ENCODE data around the gene TNFSF10.
"Not testable (repeated sequence)": the region's sequence is repeated elsewhere in the genome, so short reads cannot be mapped to it uniquely, and the experiment has no call there.

The TNFSF10 gene

GRCh38 chr3:172522871-172523818, at the start of gene TNFSF10:
TNFSF10 (minus strand) TSS chr3:172523430; CDS start chr3:172523384, 46 bp downstream.
- Histone ChIP-seq H3K79me2 (ENCODE audit: low read length) (no peaks in the 10 kb centered on the region), H3K9ac (ENCODE audit: low read length) (peak within 1 kb of the TSS; percentile 40; the same call in 1 of the 2 replicates), H3K27ac (ENCODE audit: low read length) (peak within 1 kb of the TSS; percentile 44), H3K4me3 (ENCODE audit: low read length) (peak within 1 kb of the TSS; percentile 74), H2AFZ (ENCODE audit: low read depth, low read length) (peak within 1 kb of the TSS; percentile 93), H3K9me3 (ENCODE audit: insufficient read depth, low read length) (no peaks in the 10 kb centered on the region), H3K4me2 (ENCODE audit: low read length) (peak within 1 kb of the TSS; percentile 87), H3K36me3 (replicated peaks; ENCODE audit: low read depth, low read length) (no peaks in the 10 kb centered on the region), H4K20me1 (ENCODE audit: insufficient read depth, low read length) (no peaks in the 10 kb centered on the region), H3K27me3 (ENCODE audit: low read depth, low read length) (no peaks in the 10 kb centered on the region), H3K4me1 (ENCODE audit: low read length) (peaks cover 18% of the 10 kb centered on the region)
- no peak for TF ChIP-seq EZH2phosphoT487 (IDR thresholded peaks at IDR 0.05; ENCODE audit: low read depth)

DNA sequence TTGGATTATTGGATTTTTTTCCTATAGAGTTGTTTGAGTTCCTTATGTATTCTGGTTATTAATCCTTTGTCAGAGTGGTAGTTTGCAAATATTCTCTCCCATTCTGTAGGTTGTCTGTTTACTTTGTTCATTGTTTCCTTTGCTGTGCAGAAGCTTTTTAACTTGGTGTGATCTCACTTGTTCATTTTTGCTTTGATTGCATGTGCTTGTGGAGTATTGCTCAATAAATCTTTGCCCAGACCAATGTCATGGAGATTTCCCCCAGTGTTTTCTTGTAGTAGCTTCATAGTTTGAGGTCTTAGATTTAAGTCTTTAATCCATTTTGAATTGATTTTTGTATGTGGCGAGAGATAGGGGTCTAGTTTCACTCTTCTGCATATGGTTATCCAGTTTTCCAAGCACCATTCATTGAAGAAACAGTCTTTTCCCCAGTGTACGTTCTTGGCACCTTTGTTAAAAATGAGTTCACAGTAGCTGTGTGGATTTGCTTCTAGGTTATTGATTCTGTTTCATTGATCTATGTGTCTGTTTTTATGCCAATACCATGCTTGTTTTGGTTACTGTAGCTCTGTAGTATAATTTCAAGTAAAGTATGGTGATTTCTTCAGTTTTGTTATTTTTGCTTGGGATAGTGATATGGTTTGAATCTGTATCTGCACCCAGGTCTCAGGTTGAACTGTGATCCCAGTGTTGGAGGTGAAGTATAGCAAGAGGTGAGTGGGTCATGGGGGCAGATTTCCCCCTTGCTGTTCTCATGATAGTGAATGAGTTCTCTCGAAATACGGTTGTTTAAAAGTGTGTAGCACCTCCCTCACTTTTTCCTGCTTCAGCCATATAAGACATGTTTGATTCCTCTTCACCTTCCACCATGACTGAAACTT, 46.1 kb upstream of the TNFSF10 start:
- Histone ChIP-seq H3K36me3 (replicated peaks; ENCODE audit: low read depth, low read length) (no peaks in the 10 kb centered on the region), H4K20me1 (ENCODE audit: insufficient read depth, low read length) (no peaks in the 10 kb centered on the region), H3K27me3 (ENCODE audit: low read depth, low read length) (no peaks in the 10 kb centered on the region), H3K4me3 (ENCODE audit: low read length) (no peak overlapping the region), H3K27ac (ENCODE audit: low read length) (no peak overlapping the region), H3K9ac (ENCODE audit: low read length) (no peak overlapping the region), H3K4me2 (ENCODE audit: low read length) (no peak overlapping the region), H3K79me2 (ENCODE audit: low read length) (no peaks in the 10 kb centered on the region), H3K9me3 (ENCODE audit: insufficient read depth, low read length) (no peaks in the 10 kb centered on the region), H2AFZ (ENCODE audit: low read depth, low read length) (no peak overlapping the region), H3K4me1 (ENCODE audit: low read length) (peaks cover 7% of the 10 kb centered on the region)
- no peak for TF ChIP-seq EZH2phosphoT487 (IDR thresholded peaks at IDR 0.05; ENCODE audit: low read depth)
- TF ChIP-seq, protein P1, sequence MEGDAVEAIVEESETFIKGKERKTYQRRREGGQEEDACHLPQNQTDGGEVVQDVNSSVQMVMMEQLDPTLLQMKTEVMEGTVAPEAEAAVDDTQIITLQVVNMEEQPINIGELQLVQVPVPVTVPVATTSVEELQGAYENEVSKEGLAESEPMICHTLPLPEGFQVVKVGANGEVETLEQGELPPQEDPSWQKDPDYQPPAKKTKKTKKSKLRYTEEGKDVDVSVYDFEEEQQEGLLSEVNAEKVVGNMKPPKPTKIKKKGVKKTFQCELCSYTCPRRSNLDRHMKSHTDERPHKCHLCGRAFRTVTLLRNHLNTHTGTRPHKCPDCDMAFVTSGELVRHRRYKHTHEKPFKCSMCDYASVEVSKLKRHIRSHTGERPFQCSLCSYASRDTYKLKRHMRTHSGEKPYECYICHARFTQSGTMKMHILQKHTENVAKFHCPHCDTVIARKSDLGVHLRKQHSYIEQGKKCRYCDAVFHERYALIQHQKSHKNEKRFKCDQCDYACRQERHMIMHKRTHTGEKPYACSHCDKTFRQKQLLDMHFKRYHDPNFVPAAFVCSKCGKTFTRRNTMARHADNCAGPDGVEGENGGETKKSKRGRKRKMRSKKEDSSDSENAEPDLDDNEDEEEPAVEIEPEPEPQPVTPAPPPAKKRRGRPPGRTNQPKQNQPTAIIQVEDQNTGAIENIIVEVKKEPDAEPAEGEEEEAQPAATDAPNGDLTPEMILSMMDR (IDR thresholded peaks at IDR 0.05; ENCODE audit: low read depth, low read length), result no peak

GRCh38 chr3:172568701-172569100, 45.5 kb upstream of the TNFSF10 start:
- no peaks in the 10 kb centered on the region for H3K9me3 ChIP-seq (ENCODE audit: insufficient read depth, low read length)
- H2AFZ ChIP-seq (ENCODE audit: low read depth, low read length), result no peak overlapping the region
- no peak overlapping the region for H3K4me3 ChIP-seq (ENCODE audit: low read length)
- peaks cover 7% of the 10 kb centered on the region for H3K4me1 ChIP-seq (ENCODE audit: low read length)
- H4K20me1 ChIP-seq (ENCODE audit: insufficient read depth, low read length), result no peaks in the 10 kb centered on the region
- no peaks in the 10 kb centered on the region for H3K79me2 ChIP-seq (ENCODE audit: low read length)
- no peak overlapping the region for H3K4me2 ChIP-seq (ENCODE audit: low read length)
- no peak overlapping the region for H3K27ac ChIP-seq (ENCODE audit: low read length)
- TF ChIP-seq EZH2phosphoT487 (IDR thresholded peaks at IDR 0.05; ENCODE audit: low read depth), result no peak
- TF ChIP-seq, protein P1 (IDR thresholded peaks at IDR 0.05; ENCODE audit: low read depth, low read length), result no peak
- no peak overlapping the region for H3K9ac ChIP-seq (ENCODE audit: low read length)
- no peaks in the 10 kb centered on the region for H3K27me3 ChIP-seq (ENCODE audit: low read depth, low read length)
- no peaks in the 10 kb centered on the region for H3K36me3 ChIP-seq (replicated peaks; ENCODE audit: low read depth, low read length)

DNA sequence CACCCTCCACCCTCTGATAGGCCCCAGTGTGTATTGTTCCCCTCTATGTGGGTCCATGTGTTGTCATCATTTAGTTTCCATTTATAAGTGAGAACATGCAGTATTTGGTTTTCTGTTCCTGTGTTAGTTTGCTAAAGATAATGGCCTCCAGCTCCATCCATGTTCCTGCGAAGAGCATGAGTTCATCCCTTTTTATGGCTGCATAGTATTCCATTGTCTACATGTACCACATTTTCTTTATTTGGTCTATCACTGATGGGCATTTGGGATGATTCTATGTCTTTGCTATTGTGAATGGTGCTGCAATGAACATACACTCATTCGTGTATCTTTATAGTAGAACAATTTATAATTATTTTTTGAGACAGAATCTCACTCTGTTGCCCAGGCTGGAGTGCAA, 43.6 kb upstream of the TNFSF10 start:
- not testable (repeated sequence) for H3K9me3 ChIP-seq (ENCODE audit: insufficient read depth, low read length); H2AFZ ChIP-seq (ENCODE audit: low read depth, low read length); H3K4me2 ChIP-seq (ENCODE audit: low read length); H3K9ac ChIP-seq (ENCODE audit: low read length); H3K27me3 ChIP-seq (ENCODE audit: low read depth, low read length); H3K79me2 ChIP-seq (ENCODE audit: low read length); H3K4me3 ChIP-seq (ENCODE audit: low read length); H4K20me1 ChIP-seq (ENCODE audit: insufficient read depth, low read length); H3K36me3 ChIP-seq (replicated peaks; ENCODE audit: low read depth, low read length); H3K27ac ChIP-seq (ENCODE audit: low read length)
- H3K4me1 ChIP-seq (ENCODE audit: low read length), result peaks cover 18% of the 10 kb centered on the region
